Endothelial cell of umbilical vein (primary cell): ENCODE results near the gene KCNK1. TPM values are rescaled to one million over a fixed set of nuclear protein-coding genes. Genes with fewer than 3 reads are reported as not detected.

Experiments used
- BruUV-seq: library from RNA; stranded (reverse); fragments of 400-500 nt; replicated peaks from 2 replicates; lab custom pipeline; 2021; lab: Mats Ljungman, UMichigan
- CTCF ChIA-PET: fragments of 300-600, 350-600 bp; sonication (Branson Sonifier 250); formaldehyde crosslinking; loops from one replicate; lab custom pipeline; 2021; ENCODE audit warnings: antibody characterized with exemption, inconsistent platforms; lab: Charles Lee
- POLR2A ChIA-PET: fragments of 300-600, 350-600 bp; sonication (Branson Sonifier 250); formaldehyde crosslinking; loops from one replicate; lab custom pipeline; 2021; ENCODE audit warnings: antibody characterized with exemption, inconsistent platforms; lab: Charles Lee
- DNase-seq: peaks from one replicate; pipeline ENCODE4 v3.0.0-alpha.2; 2011; ENCODE audit warnings: low read depth, low spot score
- FAIRE-seq: peaks from 2 replicates; lab custom pipeline; 2011; peaks lifted over from hg19 to GRCh38; lab: Jason Lieb, UNC
- H2AFZ ChIP-seq: 2 replicates; pipeline ENCODE4 v1.6.0; 2012; ENCODE audit warnings: low read depth, low read length, control low read depth, inconsistent platforms
- H3K27ac ChIP-seq: 2 replicates; pipeline ENCODE4 v1.5.1; 2011; ENCODE audit warnings: low read depth, mild to moderate bottlenecking, control low read depth, low read length, moderate library complexity; ENCODE audit not compliant: insufficient read depth
- H3K27me3 ChIP-seq, 2 experiments: 2 replicates each; pipeline versions ENCODE4 v1.6.0 to v1.6.1; 2011; ENCODE audit warnings: low read length in 2 of 2, mixed read lengths in 1 of 2; ENCODE audit not compliant: control insufficient read depth in 2 of 2, insufficient read depth in 2 of 2
- H3K36me3 ChIP-seq, 2 experiments: 2 replicates in 1 of 2; 3 replicates in 1 of 2; pipeline ENCODE4 v1.5.1; 2011; ENCODE audit warnings: low read length in 2 of 2, mild to moderate bottlenecking in 1 of 2, moderate library complexity in 1 of 2; ENCODE audit not compliant: control insufficient read depth in 2 of 2, insufficient read depth in 2 of 2; ENCODE audit errors: extremely low read depth in 1 of 2
- H3K4me1 ChIP-seq: 3 replicates; pipeline ENCODE4 v1.5.1; 2011; ENCODE audit warnings: mild to moderate bottlenecking, low read length; ENCODE audit not compliant: control insufficient read depth, insufficient read depth; ENCODE audit errors: extremely low read depth
- H3K4me2 ChIP-seq: 2 replicates; pipeline ENCODE4 v1.6.1; 2011; ENCODE audit warnings: low read length, control low read depth, mixed read lengths; ENCODE audit not compliant: insufficient read depth
- H3K4me3 ChIP-seq, 3 experiments: fragments of 200-600 bp in 1 of 3; sonication (generic), shearing (Covaris generic) in 1 of 3; replicated peaks in 1 of 3; 2 replicates each; pipeline ENCODE4 v1.5.1; 2011 to 2016; ENCODE audit warnings: control low read depth in 3 of 3, low read length in 3 of 3, mild to moderate bottlenecking in 2 of 3, inconsistent platforms in 1 of 3, low read depth in 1 of 3, moderate library complexity in 1 of 3; ENCODE audit not compliant: insufficient read depth in 1 of 3
- H3K79me2 ChIP-seq: 2 replicates; pipeline ENCODE4 v1.6.0; 2012; ENCODE audit warnings: low read length, inconsistent platforms; ENCODE audit not compliant: control insufficient read depth, insufficient read depth
- H3K9ac ChIP-seq: replicated peaks from 2 replicates; pipeline ENCODE3; 2011; ENCODE audit warnings: low read length, control low read depth; ENCODE audit not compliant: insufficient read depth; ENCODE audit errors: extremely low read depth
- H3K9me1 ChIP-seq: replicated peaks from 3 replicates; pipeline ENCODE4 v1.6.0; 2011; ENCODE audit warnings: mild to moderate bottlenecking, low read length; ENCODE audit not compliant: control insufficient read depth, insufficient read depth; ENCODE audit errors: extremely low read depth
- H3K9me3 ChIP-seq: replicated peaks from 2 replicates; pipeline ENCODE4 v1.5.1; 2012; ENCODE audit warnings: low read length, inconsistent platforms; ENCODE audit not compliant: control insufficient read depth, insufficient read depth
- H4K20me1 ChIP-seq: replicated peaks from 2 replicates; pipeline ENCODE3; 2011; ENCODE audit warnings: mild to moderate bottlenecking, low read length; ENCODE audit not compliant: control insufficient read depth, insufficient read depth; ENCODE audit errors: extremely low read depth
- EZH2 ChIP-seq: IDR thresholded peaks from 2 replicates; pipeline ENCODE4 v1.6.1; 2012; ENCODE audit warnings: borderline replicate concordance, low read depth, mild to moderate bottlenecking, moderate library complexity, low read length, inconsistent platforms; ENCODE audit not compliant: severe bottlenecking
- FOS ChIP-seq: IDR thresholded peaks from 2 replicates; pipeline ENCODE4 v1.6.1; 2011; ENCODE audit warnings: mild to moderate bottlenecking, low read length, moderate library complexity, borderline replicate concordance; ENCODE audit not compliant: insufficient read depth
- GATA2 ChIP-seq: IDR thresholded peaks from 2 replicates; pipeline ENCODE4 v1.7.0; 2011; ENCODE audit warnings: low read depth, mild to moderate bottlenecking, moderate library complexity, mixed read lengths, low read length; ENCODE audit not compliant: insufficient read length, insufficient read depth
- JUN ChIP-seq: IDR thresholded peaks from 2 replicates; pipeline ENCODE4 v1.6.1; 2011; ENCODE audit warnings: borderline replicate concordance, low read depth; ENCODE audit not compliant: insufficient read length, insufficient read depth
- MYC ChIP-seq: IDR thresholded peaks from one replicate; pipeline ENCODE4 v1.6.1; 2011; ENCODE audit warnings: mild to moderate bottlenecking, low read depth, low read length
- POLR2A ChIP-seq: IDR thresholded peaks from 2 replicates; pipeline ENCODE4 v1.6.1; 2012; ENCODE audit warnings: low read depth, mild to moderate bottlenecking, control low read depth, low read length
- POLR2AphosphoS5 ChIP-seq: IDR thresholded peaks from 2 replicates; pipeline ENCODE4 v1.6.1; 2012; ENCODE audit warnings: low read depth, mild to moderate bottlenecking, control low read depth, low read length, moderate library complexity; ENCODE audit not compliant: insufficient read depth
- dilution Hi-C: fragments of 300-500 bp; cut with MboI; formaldehyde crosslinking; loops from one replicate; pipeline ENCODE4 v1.15.0; 2019; ENCODE audit warnings: low sequenced_read_pairs; ENCODE audit not compliant: extremely low pct_ligation_motif_present
- intact Hi-C: fragments of 100-400 bp; cut with micrococcal nuclease; formaldehyde crosslinking; loops from one replicate; pipeline ENCODE4 v1.10.0; 2022
- polyA plus RNA-seq, 4 experiments: library from polyadenylated mRNA; depleted of rRNA in 3 of 4; stranded (reverse) in 3 of 4; unstranded in 1 of 4; fragments of >200 nt; gene quantifications; 2 replicates each; pipeline versions ENCODE4 v1.2.1 to v1.2.3, GENCODE V29; 2011 to 2012; ENCODE audit warnings: missing spikeins in 1 of 4
- total RNA-seq: library from RNA; stranded (reverse); gene quantifications from 2 replicates; pipeline ENCODE4 v1.2.3, GENCODE V29; 2021
- TF ChIP-seq, protein P1 (sequence below): IDR thresholded peaks from 2 replicates; pipeline ENCODE4 v1.6.1; 2011; ENCODE audit not compliant: insufficient read depth, insufficient read length
- TF ChIP-seq, protein P2 (sequence below), 2 donors: IDR thresholded peaks; 1 replicate in 1 of 2; 2 replicates in 1 of 2; pipeline ENCODE4 v1.5.1; 2011; ENCODE audit warnings: low read length in 2 of 2, mild to moderate bottlenecking in 2 of 2, moderate library complexity in 2 of 2, control low read depth in 1 of 2, inconsistent platforms in 1 of 2, low read depth in 1 of 2; ENCODE audit not compliant: insufficient read depth in 1 of 2; ENCODE audit errors: extremely low read depth in 1 of 2

Gene KCNK1
- total and polyA plus RNA-seq, 2 donors (not counting 3 experiments of a cell fraction or from before 2014, with no cell fraction given) = 0.83 to 2.8 TPM

DNA sequence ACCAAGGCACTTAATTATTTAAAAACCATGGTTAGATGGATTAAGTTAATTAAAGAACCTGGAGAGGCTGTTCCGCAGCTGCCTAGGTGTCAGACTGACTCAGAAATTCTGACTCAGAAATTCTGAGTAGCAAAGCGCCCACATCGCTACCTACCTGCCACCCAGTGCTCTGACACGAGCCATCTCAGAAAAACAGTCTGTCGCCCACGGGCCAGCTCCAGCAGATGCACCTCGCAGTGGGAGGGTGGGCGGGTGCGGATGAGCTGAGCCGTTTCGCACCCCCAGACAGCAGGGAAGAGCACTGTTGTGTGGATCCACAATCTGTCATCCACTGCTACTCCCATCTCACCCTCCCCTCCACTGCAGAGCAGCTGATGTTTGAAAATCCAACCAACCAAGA, 13.5 kb downstream of the KCNK1 start:
- no peaks in the 10 kb centered on the region for H3K27me3 ChIP-seq
- no peak overlapping the region for H3K4me3 ChIP-seq
- no peaks in the 10 kb centered on the region for H4K20me1 ChIP-seq
- no peaks in the 10 kb centered on the region for H3K9me1 ChIP-seq
- no peaks in the 10 kb centered on the region for H3K9me3 ChIP-seq
- no peak overlapping the region for H3K9ac ChIP-seq
- BruUV-seq = no TSS peak
- ChIA-PET CTCF (no interaction called here), POLR2A (no interaction called here)
- dilution Hi-C loops (no loop called here), intact Hi-C loops (no loop called here)
- H3K4me1 ChIP-seq = no peaks in the 10 kb centered on the region
- no peak overlapping the region for H2AFZ ChIP-seq
- H3K36me3 ChIP-seq = no peaks in the 10 kb centered on the region
- TF ChIP-seq MYC (no peak), EZH2 (no peak), POLR2AphosphoS5 (no peak), FOS (no peak), POLR2A (no peak), JUN (no peak), GATA2 (no peak)
- TF ChIP-seq, protein P1, sequence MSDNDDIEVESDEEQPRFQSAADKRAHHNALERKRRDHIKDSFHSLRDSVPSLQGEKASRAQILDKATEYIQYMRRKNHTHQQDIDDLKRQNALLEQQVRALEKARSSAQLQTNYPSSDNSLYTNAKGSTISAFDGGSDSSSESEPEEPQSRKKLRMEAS = no peak
- TF ChIP-seq, protein P2, sequence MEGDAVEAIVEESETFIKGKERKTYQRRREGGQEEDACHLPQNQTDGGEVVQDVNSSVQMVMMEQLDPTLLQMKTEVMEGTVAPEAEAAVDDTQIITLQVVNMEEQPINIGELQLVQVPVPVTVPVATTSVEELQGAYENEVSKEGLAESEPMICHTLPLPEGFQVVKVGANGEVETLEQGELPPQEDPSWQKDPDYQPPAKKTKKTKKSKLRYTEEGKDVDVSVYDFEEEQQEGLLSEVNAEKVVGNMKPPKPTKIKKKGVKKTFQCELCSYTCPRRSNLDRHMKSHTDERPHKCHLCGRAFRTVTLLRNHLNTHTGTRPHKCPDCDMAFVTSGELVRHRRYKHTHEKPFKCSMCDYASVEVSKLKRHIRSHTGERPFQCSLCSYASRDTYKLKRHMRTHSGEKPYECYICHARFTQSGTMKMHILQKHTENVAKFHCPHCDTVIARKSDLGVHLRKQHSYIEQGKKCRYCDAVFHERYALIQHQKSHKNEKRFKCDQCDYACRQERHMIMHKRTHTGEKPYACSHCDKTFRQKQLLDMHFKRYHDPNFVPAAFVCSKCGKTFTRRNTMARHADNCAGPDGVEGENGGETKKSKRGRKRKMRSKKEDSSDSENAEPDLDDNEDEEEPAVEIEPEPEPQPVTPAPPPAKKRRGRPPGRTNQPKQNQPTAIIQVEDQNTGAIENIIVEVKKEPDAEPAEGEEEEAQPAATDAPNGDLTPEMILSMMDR (IDR thresholded peaks at IDR 0.05; ENCODE audit: extremely low read depth in 1 of 2, insufficient read depth in 1 of 2, low read depth in 1 of 2, low read length in 2 of 2) = no peak
- FAIRE-seq (no peak), DNase-seq (no peak)
- no peak overlapping the region for H3K27ac ChIP-seq
- no peak overlapping the region for H3K4me2 ChIP-seq
- no peaks in the 10 kb centered on the region for H3K79me2 ChIP-seq
